ENCODE results near the gene CTCF.
A peak's percentile ranks its signal among the peaks of the same experiment; 100 is the strongest.

The CTCF gene

GRCh38 chr16:67666032-67666551 is 103.8 kb downstream of the CTCF start:
- DNase-seq (ENCODE audit: low read depth in 2 of 2) = no peak

GRCh38 chr16:67666559-67667452 is 104.5 kb downstream of the CTCF start, which contains the start of the genes C16orf86 and ENKD1:
TSS of gene C16orf86 (plus strand) at chr16:67666814. CDS start at chr16:67666971, 157 bp downstream.
TSS of gene ENKD1 (minus strand) at chr16:67666750. CDS start at chr16:67666442, 308 bp downstream.
- DNase-seq (ENCODE audit: low read depth in 2 of 2) = peak; percentile 60 to 70

GRCh38 chr16:67667453-67667816 is 105.1 kb downstream of the CTCF start:
- no peak for DNase-seq (ENCODE audit: low read depth in 2 of 2)

GRCh38 chr16:67667817-67668494 is 105.6 kb downstream of the CTCF start:
- DNase-seq (ENCODE audit: low read depth in 2 of 2) = peak; percentile 50 to 53

- no peak for DNase-seq (ENCODE audit: low read depth in 2 of 2)
Observed at GRCh38 chr16:67668495-67669157, 106.3 kb downstream of the CTCF start.

GRCh38 chr16:67669499-67670101 is 107.3 kb downstream of the CTCF start:
- no peak for DNase-seq (ENCODE audit: low read depth in 2 of 2)

- DNase-seq (ENCODE audit: low read depth in 2 of 2) = no peak
Observed at GRCh38 chr16:67672306-67672705, 110.0 kb downstream of the CTCF start.

GRCh38 chr16:67672739-67673662 is 110.7 kb downstream of the CTCF start:
- DNase-seq (ENCODE audit: low read depth in 2 of 2) = no peak

- no peak for DNase-seq (ENCODE audit: low read depth in 2 of 2)
Observed at GRCh38 chr16:67673712-67674580, 111.6 kb downstream of the CTCF start.

GRCh38 chr16:67674851-67675578 is 112.7 kb downstream of the CTCF start:
- no peak for DNase-seq (ENCODE audit: low read depth in 2 of 2)

GRCh38 chr16:67675579-67675935 is 113.2 kb downstream of the CTCF start:
- DNase-seq (ENCODE audit: low read depth in 2 of 2) = no peak

- DNase-seq (ENCODE audit: low read depth in 2 of 2) = no peak
Observed at GRCh38 chr16:67675999-67676398, 113.7 kb downstream of the CTCF start.

GRCh38 chr16:67676516-67676915 is 114.2 kb downstream of the CTCF start:
- DNase-seq (ENCODE audit: low read depth in 2 of 2) = no peak

- no peak for DNase-seq (ENCODE audit: low read depth in 2 of 2)
Observed at GRCh38 chr16:67676939-67677338, 114.6 kb downstream of the CTCF start.

GRCh38 chr16:67677712-67678111 is 115.4 kb downstream of the CTCF start:
- DNase-seq (ENCODE audit: low read depth in 2 of 2) = no peak

GRCh38 chr16:67678354-67679023 is 116.2 kb downstream of the CTCF start:
- no peak for DNase-seq (ENCODE audit: low read depth in 2 of 2)

- DNase-seq (ENCODE audit: low read depth in 2 of 2) = no peak
Observed at GRCh38 chr16:67679935-67680897, 117.9 kb downstream of the CTCF start.
